ENCODE results near the gene SMARCA2.

SMARCA2 gene

GRCh38 chr9:2230362-2230761 lies 215.2 kb downstream of the SMARCA2 start:
- TF ChIP-seq POLR2AphosphoS5 (IDR thresholded peaks at IDR 0.05; ENCODE audit: low read depth, low read length) (no peak), TAF1 (IDR thresholded peaks at IDR 0.05; ENCODE audit: borderline replicate concordance, insufficient read depth, low read length) (no peak), REST (IDR thresholded peaks at IDR 0.05; ENCODE audit: insufficient read depth in 1 of 2, low read depth in 2 of 2, low read length in 2 of 2) (no peak), SIN3A (IDR thresholded peaks at IDR 0.05; ENCODE audit: borderline replicate concordance, insufficient read depth, low read length) (no peak), FOXP2 (optimal IDR thresholded peaks at IDR 0.05; ENCODE audit: borderline replicate concordance, extremely low read depth, extremely low read length, insufficient read depth) (no peak)

GRCh38 chr9:2231101-2231500 lies 216.0 kb downstream of the SMARCA2 start:
- TF ChIP-seq SIN3A (IDR thresholded peaks at IDR 0.05; ENCODE audit: borderline replicate concordance, insufficient read depth, low read length) (no peak), REST (IDR thresholded peaks at IDR 0.05; ENCODE audit: insufficient read depth in 1 of 2, low read depth in 2 of 2, low read length in 2 of 2) (no peak)

GRCh38 chr9:2231829-2232228 lies 216.7 kb downstream of the SMARCA2 start:
- TF ChIP-seq TAF1 (IDR thresholded peaks at IDR 0.05; ENCODE audit: borderline replicate concordance, insufficient read depth, low read length) = no peak
- no peak for TF ChIP-seq SIN3A (IDR thresholded peaks at IDR 0.05; ENCODE audit: borderline replicate concordance, insufficient read depth, low read length)
- TF ChIP-seq POLR2AphosphoS5 (IDR thresholded peaks at IDR 0.05; ENCODE audit: low read depth, low read length) = no peak
- TF ChIP-seq FOXP2 (optimal IDR thresholded peaks at IDR 0.05; ENCODE audit: borderline replicate concordance, extremely low read depth, extremely low read length, insufficient read depth) = no peak
- no peak for TF ChIP-seq REST (IDR thresholded peaks at IDR 0.05; ENCODE audit: insufficient read depth in 1 of 2, low read depth in 2 of 2, low read length in 2 of 2)

GRCh38 chr9:2233274-2233673 lies 218.1 kb downstream of the SMARCA2 start:
- TF ChIP-seq SIN3A (IDR thresholded peaks at IDR 0.05; ENCODE audit: borderline replicate concordance, insufficient read depth, low read length) = no peak
- TF ChIP-seq TAF1 (IDR thresholded peaks at IDR 0.05; ENCODE audit: borderline replicate concordance, insufficient read depth, low read length) = no peak
- no peak for TF ChIP-seq FOXP2 (optimal IDR thresholded peaks at IDR 0.05; ENCODE audit: borderline replicate concordance, extremely low read depth, extremely low read length, insufficient read depth)
- TF ChIP-seq REST (IDR thresholded peaks at IDR 0.05; ENCODE audit: insufficient read depth in 1 of 2, low read depth in 2 of 2, low read length in 2 of 2) = no peak
- no peak for TF ChIP-seq POLR2AphosphoS5 (IDR thresholded peaks at IDR 0.05; ENCODE audit: low read depth, low read length)

- TF ChIP-seq SIN3A (IDR thresholded peaks at IDR 0.05; ENCODE audit: borderline replicate concordance, insufficient read depth, low read length) = no peak
- TF ChIP-seq POLR2AphosphoS5 (IDR thresholded peaks at IDR 0.05; ENCODE audit: low read depth, low read length) = no peak
- TF ChIP-seq REST (IDR thresholded peaks at IDR 0.05; ENCODE audit: insufficient read depth in 1 of 2, low read depth in 2 of 2, low read length in 2 of 2) = no peak
- TF ChIP-seq FOXP2 (optimal IDR thresholded peaks at IDR 0.05; ENCODE audit: borderline replicate concordance, extremely low read depth, extremely low read length, insufficient read depth) = no peak
- TF ChIP-seq TAF1 (IDR thresholded peaks at IDR 0.05; ENCODE audit: borderline replicate concordance, insufficient read depth, low read length) = no peak
Observed at GRCh38 chr9:2234371-2234893, 219.3 kb downstream of the SMARCA2 start.
